ENCODE measurements around the gene FGF12.
"Not testable (repeated sequence)": the region's sequence is repeated elsewhere in the genome, so short reads cannot be mapped to it uniquely, and the experiment has no call there.

FGF12 gene

GRCh38 chr3:192727032-192727847 lies at the start of gene FGF12:
FGF12 (minus strand) TSS chr3:192727541.
- DNase-seq (ENCODE audit: low read depth in 2 of 2), result no peak

GRCh38 chr3:192774341-192774740 lies 47.0 kb upstream of the FGF12 start:
- DNase-seq (ENCODE audit: low read depth in 2 of 2), result not testable (repeated sequence)

- DNase-seq (ENCODE audit: low read depth in 2 of 2), result no peak
Measured at GRCh38 chr3:192772240-192772894, 45.0 kb upstream of the FGF12 start.

DNA sequence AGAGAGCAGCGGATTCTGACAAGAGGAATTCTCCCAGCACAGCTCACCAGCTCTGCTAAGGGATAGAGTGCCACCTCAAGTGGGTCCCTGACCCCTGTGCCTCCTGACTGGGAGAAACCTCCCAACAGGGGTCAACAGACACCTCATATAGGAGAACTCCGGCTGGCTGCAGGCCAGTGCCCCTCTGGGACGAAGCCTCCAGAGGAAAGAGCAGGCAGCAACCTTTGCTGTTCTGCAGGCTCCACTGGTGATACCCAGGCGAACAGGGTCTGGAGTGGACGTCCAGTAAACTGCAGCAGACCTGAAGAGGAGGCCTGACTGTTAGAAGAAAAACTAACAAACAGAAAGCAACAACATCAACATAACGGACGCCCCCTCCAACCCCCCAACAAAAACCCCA lies 31.3 kb upstream of the FGF12 start:
- no peak for DNase-seq (ENCODE audit: low read depth in 2 of 2)

DNA sequence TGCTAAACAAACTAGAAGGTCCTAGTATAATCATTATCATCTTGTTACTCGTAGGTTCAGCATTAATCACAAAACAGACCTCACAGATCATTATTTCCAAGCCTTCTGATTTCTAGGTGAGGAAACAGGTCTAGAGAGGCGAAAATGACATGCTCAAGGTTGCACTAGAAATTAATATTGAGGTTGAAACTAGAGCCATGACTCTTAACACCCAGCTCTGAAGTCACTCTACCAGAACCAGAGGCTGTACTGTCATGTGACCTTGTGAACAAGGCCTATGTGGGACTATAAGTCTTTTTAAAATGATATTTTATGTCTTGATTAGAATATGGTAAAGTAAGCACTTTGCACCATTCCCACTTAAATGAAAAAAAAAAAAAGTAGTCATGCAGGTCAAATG lies 23.8 kb upstream of the FGF12 start:
- DNase-seq (ENCODE audit: low read depth in 2 of 2), result no peak

DNA sequence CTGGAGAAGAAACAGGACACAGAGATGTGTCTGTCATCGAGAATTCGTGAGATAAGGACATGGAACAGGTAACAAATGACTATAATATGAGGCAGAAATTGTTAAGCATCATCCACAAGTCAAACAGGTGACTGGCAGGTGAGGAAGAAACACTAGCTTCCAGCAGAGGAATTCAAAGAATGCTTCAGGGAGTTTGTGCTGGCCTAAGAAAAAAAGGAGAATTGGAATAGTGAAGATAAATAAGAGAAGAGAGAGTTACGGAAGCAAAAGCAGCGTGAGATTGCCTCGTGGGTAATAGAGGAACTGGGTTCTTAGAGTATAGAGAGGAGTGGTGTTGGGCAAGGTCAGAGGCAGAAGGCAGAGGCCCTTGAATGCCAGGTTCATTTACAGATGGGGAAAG lies 22.9 kb upstream of the FGF12 start:
- DNase-seq (ENCODE audit: low read depth in 2 of 2), result no peak

- DNase-seq (ENCODE audit: low read depth in 2 of 2), result no peak
Measured at GRCh38 chr3:192747746-192748145, 20.4 kb upstream of the FGF12 start.

DNA sequence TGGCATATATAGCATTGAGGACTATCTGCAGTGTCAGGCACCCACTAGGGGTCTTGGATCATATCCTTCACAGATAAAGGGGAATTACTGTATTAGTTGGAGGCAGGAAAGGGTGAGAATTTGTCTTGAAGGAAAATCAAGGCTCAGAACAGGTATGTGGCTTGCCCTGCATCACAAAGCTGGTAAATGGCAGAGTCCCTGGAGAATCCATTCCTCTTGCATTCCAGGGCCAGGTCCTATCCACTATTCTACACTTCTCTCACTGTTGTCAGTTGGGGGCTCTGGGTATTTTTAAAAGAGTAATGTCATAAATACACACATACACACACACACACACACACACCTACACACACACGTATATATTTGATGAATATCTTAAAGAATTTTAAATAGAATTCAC lies 19.8 kb upstream of the FGF12 start:
- DNase-seq (ENCODE audit: low read depth in 2 of 2), result no peak

DNA sequence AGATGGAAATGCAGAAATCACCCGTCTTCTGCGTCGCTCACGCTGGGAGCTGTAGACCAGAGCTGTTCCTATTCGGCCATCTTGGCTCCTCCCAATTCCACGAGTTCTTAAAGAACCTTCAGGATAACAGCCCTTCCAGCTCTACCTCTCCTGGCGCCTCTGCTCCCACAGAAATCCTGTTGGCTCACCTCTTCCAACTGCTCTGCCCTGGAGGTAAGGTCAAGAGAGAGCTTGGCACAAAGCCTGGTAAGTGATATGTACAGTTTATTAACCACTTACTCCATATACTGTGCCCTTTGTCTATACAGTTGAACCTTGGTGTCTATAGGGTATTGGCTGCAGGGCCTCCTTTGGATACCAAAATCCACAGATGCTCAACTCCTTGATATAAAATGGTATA lies 17.8 kb upstream of the FGF12 start:
- DNase-seq (ENCODE audit: low read depth in 2 of 2), result no peak

DNA sequence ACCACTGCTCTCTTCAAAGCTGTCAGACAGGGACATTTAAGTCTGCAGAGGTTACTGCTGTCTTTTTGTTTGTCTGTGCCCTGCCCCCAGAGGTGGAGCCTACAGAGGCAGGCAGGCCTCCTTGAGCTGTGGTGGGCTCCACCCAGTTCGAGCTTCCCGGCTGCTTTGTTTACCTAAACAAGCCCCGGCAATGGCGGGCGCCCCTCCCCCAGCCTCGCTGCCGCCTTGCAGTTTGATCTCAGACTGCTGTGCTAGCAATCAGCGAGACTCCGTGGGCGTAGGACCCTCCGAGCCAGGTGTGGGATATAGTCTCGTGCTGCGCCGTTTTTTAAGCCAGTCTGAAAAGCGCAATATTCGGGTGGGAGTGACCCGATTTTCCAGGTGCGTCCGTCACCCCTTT lies 17.3 kb upstream of the FGF12 start:
- DNase-seq (ENCODE audit: low read depth in 2 of 2), result not testable (repeated sequence)

DNA sequence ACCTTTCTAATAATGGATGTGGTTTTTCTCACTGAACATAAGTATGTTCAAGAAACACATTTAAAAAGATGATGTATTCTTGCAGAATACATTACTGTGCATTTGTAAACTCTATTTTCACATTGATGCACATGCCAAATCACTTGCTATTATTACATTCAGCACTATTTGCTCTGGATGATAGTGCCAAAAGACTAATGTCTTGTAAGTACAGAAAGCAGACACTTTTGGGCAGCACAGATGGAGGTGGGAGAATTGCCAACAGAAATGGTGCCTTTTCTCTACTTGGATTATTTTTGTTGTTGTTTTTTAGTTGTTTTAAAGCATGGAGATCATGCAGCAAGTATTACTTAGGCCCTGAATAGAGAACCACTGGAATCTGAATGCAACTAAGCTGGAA lies 10.2 kb upstream of the FGF12 start:
- DNase-seq (ENCODE audit: low read depth in 2 of 2), result no peak

DNA sequence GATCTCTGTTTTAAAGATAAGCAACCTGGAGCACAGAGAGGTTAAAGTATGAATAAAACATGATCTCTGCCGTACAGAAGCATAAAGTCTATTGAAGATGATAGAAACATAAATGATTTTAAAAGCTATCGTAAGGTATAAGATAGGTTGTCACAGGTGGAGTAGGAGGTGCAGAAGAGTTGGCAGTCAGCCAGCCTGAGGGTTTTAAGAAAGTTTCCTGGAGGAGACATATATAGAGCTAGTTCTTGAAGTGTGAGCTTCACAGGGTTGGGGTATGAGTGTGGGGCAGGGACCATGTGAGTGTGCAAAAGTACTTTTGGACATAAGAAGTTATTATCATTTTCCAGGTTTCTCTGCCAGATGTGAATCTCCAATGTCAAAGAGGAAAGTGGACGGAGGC lies 3.9 kb upstream of the FGF12 start:
- no peak for DNase-seq (ENCODE audit: low read depth in 2 of 2)

DNA sequence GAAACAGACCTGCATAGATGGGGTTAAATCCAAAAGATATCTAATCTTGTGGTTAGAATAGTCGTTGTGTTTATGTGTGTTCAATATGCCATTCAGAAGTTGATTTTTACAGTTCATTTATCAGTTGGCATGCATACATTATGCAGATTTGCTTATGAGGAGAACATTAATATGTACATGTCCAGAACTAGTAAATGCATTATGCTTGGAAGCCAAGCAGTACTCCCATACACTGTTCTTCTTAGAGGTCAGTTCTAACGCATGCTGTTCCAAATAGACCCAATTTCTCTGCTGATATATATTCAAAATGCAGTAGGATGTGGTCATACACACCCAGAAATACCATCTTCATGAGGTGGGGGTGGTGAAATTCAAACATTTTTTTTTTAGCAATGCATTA lies 956 bp downstream of the FGF12 start:
- DNase-seq (ENCODE audit: low read depth in 2 of 2), result no peak

- DNase-seq (ENCODE audit: low read depth in 2 of 2), result no peak
Measured at GRCh38 chr3:192719964-192720363, 7.4 kb downstream of the FGF12 start.

- DNase-seq (ENCODE audit: low read depth in 2 of 2), result no peak
Measured at GRCh38 chr3:192718156-192718555, 9.2 kb downstream of the FGF12 start.

DNA sequence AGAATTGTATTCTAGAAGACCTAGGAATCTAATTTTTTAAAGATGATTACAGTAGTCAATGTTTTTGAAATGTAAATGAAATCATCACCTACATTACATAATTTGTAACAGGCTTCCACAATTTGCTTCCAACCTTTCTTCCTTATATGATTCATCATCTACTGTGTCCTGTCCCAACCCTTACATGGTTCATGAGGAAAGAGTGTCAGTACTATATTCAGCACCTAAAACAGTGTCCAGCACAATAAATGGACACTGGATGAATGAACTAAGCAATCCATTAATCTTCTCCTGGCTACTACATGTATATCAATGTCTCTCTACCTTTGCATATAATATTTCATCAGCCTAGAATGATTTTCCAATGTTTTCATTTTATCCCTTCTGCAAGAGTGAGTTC lies 12.2 kb downstream of the FGF12 start:
- no peak for DNase-seq (ENCODE audit: low read depth in 2 of 2)

DNA sequence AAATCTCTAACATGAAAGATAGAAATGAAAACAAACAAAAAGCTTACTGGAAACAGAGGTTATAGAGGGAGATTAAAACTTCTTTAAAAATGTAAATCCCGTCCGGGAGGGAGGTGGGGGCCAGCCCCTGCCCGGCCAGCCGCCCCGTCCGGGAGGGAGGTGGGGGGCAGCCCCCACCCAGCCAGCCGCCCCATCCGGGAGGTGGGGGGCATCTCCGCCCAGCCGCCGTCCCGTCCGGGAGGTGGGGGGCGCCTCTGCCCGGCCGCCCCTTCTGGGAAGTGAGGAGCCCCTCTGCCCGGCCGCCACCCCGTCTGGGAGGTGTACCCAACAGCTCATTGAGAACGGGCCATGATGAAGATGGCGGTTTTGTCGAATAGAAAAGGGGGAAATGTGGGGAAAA lies 16.2 kb downstream of the FGF12 start:
- DNase-seq (ENCODE audit: low read depth in 2 of 2), result not testable (repeated sequence)

DNA sequence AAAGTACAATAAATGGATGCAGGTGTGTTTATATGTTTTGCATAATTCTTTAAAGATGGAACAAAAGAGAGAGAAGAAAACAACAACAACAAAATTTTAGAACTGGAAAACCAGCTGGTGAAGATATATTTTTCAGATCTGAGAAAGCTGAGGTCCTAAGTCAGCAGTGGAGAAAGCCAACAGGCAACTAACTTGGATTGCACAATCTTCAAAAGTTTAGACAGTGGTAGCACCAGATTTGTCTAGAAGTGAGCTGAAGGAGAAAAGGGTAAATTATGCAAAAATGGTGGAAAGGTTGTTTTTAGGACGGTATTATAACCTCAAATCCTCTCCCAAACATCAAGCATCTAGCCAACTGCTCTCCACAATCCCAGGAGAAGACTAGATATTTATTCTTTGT lies 17.0 kb downstream of the FGF12 start:
- DNase-seq (ENCODE audit: low read depth in 2 of 2), result no peak

DNA sequence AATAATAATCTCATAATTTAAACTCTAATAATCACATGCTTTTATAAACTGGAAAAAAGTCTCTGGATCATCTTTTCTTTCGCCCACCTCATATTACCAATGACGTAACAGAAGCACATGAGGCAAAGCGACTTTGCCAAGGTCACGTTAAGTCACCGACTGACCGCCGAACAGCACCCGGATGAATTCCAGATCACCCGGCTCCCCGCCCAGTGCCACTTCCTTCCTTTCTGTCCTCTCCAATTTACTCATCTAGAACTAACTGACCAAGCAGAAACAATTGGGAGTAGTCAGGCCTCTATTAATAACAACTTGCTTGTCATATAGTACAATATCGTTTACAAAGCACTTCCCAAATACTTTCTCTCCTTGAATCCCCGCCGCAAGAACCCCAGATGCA lies 21.1 kb downstream of the FGF12 start:
- DNase-seq (ENCODE audit: low read depth in 2 of 2), result no peak

DNA sequence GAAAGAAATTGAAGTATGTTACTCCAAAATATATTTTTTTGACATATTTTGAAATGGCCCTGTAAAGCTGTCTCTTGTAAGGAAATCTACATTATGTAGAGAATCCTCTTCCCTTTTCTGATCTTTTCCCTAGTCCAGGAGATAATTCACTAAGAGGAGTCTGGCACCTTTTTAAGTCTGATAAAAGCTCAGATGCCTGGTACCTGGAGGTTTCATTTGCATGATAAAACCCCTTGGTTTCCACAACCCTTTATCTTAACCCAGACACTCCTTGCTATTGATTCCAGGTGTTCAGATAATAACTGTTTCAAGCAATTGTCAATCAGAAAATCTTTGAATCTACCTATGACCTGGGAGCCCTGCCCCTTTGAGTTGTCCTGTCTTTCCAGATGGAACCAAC lies 26.5 kb downstream of the FGF12 start:
- DNase-seq (ENCODE audit: low read depth in 2 of 2), result no peak

- no peak for DNase-seq (ENCODE audit: low read depth in 2 of 2)
Measured at GRCh38 chr3:192696943-192697587, 30.3 kb downstream of the FGF12 start.

DNA sequence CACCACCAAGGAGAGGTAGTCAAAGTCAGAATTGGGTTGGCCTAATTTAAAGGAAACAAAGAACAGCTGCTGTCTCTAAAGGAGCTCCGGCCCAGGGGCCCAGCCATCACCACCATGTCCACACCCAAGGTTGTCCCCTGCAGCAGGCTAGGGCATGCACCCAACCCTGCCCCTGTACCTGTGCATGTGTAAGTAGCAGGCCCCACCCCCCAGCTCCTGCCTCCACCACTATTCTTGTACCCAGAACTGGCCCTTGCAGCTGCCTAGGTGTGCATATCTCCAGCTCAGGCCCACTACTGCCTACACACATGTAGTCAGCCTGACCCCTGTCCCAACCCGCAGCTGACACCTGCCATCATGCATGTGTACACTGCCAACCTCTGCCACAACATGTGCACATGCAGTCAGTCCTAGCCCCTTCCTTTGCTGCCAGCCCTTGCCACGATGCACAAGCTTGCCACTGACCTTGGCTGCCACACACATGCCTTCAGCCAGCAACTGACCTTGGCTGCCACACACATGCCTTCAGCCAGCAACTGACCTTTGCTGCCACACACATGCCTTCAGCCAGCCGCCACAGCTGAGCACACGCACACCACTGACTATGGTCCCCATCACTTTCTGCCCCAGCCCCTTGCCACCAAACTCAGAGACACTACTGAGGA lies 39.7 kb downstream of the FGF12 start:
- no peak for DNase-seq (ENCODE audit: low read depth in 2 of 2)

All from stimulated activated CD8-positive, alpha-beta memory T cell treated with anti-CD3 and anti-CD28 coated beads, Interleukin-7, amount 100 ng/mL, for 4 hours (primary cell).